Hepatocyte (in vitro differentiated cells): Measurements from ENCODE around the gene PCED1A.

ENCODE experiments used
- CTCF ChIP-seq: fragments of 200-600 bp; sonication (generic); IDR thresholded peaks from 2 replicates; pipeline ENCODE4 v1.5.1; 2016; ENCODE audit warnings: antibody characterized with exemption, mild to moderate bottlenecking; ENCODE audit not compliant: poor library complexity
- EZH2phosphoT487 ChIP-seq: fragments of 200-600 bp; sonication (generic); IDR thresholded peaks from one replicate; pipeline ENCODE4 v1.6.1; 2018; ENCODE audit warnings: antibody characterized with exemption, mild to moderate bottlenecking, low read depth, moderate library complexity; ENCODE audit not compliant: unreplicated experiment, severe bottlenecking

- no peak for TF ChIP-seq CTCF
- no peak for TF ChIP-seq EZH2phosphoT487
These were observed 22.4 kb downstream of the PCED1A start for GRCh38 chr20:2817891-2818595.
